GM21423 (cell line): ENCODE data around the gene CELF3.
"Not testable (repeated sequence)": the region's sequence is repeated elsewhere in the genome, so short reads cannot be mapped to it uniquely, and the experiment has no call there.

ENCODE experiments used
- ATAC-seq: cut with Tn5 transposase; IDR thresholded peaks from one replicate; pipeline ENCODE4 v1.9.1; 2021; ENCODE audit warnings: mild to moderate bottlenecking, moderate library complexity; ENCODE audit not compliant: unreplicated experiment

Gene CELF3

GRCh38 chr1:151704246-151704645, 12.4 kb downstream of the CELF3 start:
- no peak for ATAC-seq

- ATAC-seq: no peak
Measured at GRCh38 chr1:151703813-151704212, 12.8 kb downstream of the CELF3 start.

- ATAC-seq: no peak
Measured at GRCh38 chr1:151702936-151703335, 13.7 kb downstream of the CELF3 start.

GRCh38 chr1:151701515-151701914, 15.1 kb downstream of the CELF3 start:
- no peak for ATAC-seq

GRCh38 chr1:151693057-151693651, 23.4 kb downstream of the CELF3 start:
- no peak for ATAC-seq

GRCh38 chr1:151692226-151692625, 24.4 kb downstream of the CELF3 start:
- no peak for ATAC-seq

GRCh38 chr1:151689494-151689893, 27.1 kb downstream of the CELF3 start:
- no peak for ATAC-seq

GRCh38 chr1:151686561-151686960, 30.0 kb downstream of the CELF3 start:
- no peak for ATAC-seq

- ATAC-seq: no peak
Measured at GRCh38 chr1:151684128-151684527, 32.5 kb downstream of the CELF3 start.

GRCh38 chr1:151682901-151683300, 33.7 kb downstream of the CELF3 start:
- not testable (repeated sequence) for ATAC-seq

- ATAC-seq: no peak
Measured at GRCh38 chr1:151681923-151682322, 34.7 kb downstream of the CELF3 start.

- ATAC-seq: no peak
Measured at GRCh38 chr1:151680826-151681225, 35.8 kb downstream of the CELF3 start.

- ATAC-seq: no peak
Measured at GRCh38 chr1:151680391-151680790, 36.2 kb downstream of the CELF3 start.

- ATAC-seq: no peak
Measured at GRCh38 chr1:151673407-151673806, 43.2 kb downstream of the CELF3 start.

- ATAC-seq: not testable (repeated sequence)
Measured at GRCh38 chr1:151670036-151670675, 46.4 kb downstream of the CELF3 start.

GRCh38 chr1:151668090-151668489, 48.5 kb downstream of the CELF3 start:
- ATAC-seq: no peak

GRCh38 chr1:151661751-151662150, 54.9 kb downstream of the CELF3 start:
- ATAC-seq: no peak

GRCh38 chr1:151655371-151655770, 61.2 kb downstream of the CELF3 start:
- no peak for ATAC-seq

- ATAC-seq: no peak
Measured at GRCh38 chr1:151653397-151653796, 63.2 kb downstream of the CELF3 start.
